ENCODE data around the gene CHRNA1. TPM values are rescaled to one million over a fixed set of nuclear protein-coding genes. Genes with fewer than 3 reads are reported as not detected.

Gene CHRNA1
- total RNA-seq, 4 donors from 2014 or later = not detected

DNA sequence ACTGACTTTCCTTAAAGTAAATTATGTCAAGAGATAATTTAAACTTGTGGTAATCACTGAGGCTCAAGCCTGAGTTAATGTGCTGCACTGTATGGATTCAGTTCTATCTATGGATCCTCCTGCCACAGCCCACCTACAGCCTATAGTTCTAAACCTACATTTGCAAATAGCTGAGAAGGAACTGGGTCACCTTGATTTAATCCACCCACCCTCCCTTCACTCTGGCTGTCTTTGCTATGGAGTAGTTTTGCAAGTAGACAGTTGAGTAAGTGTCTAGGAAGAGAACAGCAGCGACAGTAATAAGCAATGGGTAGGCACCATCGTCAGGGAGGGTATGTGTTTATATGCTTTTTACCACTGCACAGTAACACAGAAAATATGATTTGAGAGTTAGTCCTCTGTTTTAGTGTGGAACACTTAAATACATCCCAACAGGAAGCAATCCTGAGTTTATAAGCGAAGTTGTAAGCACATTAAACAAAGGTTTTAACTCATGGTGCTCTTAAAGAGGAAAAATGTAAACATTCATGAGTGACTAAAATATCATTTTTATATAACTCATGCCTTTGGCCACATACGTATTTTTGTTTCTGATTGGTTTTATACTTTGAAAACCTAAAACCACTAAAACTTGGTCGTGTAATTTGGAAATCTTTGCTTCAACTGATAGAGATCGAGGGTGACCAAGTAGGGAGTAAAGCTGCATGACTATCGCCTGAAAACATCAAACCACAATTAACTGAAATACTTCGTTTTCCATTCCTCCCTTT, 36.3 kb upstream of the CHRNA1 start:
- TF ChIP-seq, protein P1, sequence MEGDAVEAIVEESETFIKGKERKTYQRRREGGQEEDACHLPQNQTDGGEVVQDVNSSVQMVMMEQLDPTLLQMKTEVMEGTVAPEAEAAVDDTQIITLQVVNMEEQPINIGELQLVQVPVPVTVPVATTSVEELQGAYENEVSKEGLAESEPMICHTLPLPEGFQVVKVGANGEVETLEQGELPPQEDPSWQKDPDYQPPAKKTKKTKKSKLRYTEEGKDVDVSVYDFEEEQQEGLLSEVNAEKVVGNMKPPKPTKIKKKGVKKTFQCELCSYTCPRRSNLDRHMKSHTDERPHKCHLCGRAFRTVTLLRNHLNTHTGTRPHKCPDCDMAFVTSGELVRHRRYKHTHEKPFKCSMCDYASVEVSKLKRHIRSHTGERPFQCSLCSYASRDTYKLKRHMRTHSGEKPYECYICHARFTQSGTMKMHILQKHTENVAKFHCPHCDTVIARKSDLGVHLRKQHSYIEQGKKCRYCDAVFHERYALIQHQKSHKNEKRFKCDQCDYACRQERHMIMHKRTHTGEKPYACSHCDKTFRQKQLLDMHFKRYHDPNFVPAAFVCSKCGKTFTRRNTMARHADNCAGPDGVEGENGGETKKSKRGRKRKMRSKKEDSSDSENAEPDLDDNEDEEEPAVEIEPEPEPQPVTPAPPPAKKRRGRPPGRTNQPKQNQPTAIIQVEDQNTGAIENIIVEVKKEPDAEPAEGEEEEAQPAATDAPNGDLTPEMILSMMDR (IDR thresholded peaks at IDR 0.05) = no peak
- TF ChIP-seq POLR2AphosphoS5 (IDR thresholded peaks at IDR 0.05) (no peak), POLR2A (IDR thresholded peaks at IDR 0.05) (no peak), EP300 (IDR thresholded peaks at IDR 0.05) (no peak)
- no peak overlapping the region for H3K4me3 ChIP-seq
- H3K27me3 ChIP-seq = no peaks in the 10 kb centered on the region
- DNase-seq (ENCODE audit: low spot score in 2 of 2) = no peak
- H3K36me3 ChIP-seq = no peaks in the 10 kb centered on the region
- no peak overlapping the region for H3K27ac ChIP-seq
- WGBS = 91% methylated on average over 8 of the region's 8 CpGs
- no peaks in the 10 kb centered on the region for H3K9me3 ChIP-seq
- no peaks in the 10 kb centered on the region for H3K4me1 ChIP-seq

DNA sequence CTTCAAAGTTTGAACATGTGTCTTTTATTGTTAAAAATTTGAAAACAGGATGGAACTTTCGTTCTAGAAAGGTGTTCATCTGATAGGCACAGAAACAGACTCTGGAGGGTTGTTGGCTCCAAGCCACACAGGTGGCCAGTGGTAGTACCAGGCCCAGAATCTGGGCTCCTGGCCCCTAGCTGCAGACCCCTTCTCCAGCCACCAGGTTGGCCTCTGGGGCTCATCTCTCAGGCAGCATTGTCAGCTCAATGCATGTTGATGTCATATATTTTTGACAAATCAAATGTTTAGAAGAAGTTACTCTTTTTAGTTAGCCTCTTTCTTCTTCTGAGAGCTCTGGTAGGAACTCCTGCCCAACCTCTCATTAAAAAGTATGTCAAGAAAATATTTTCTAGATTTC, 34.5 kb upstream of the CHRNA1 start:
- Histone ChIP-seq H3K4me3 (no peak overlapping the region), H3K27me3 (no peaks in the 10 kb centered on the region), H3K9me3 (no peaks in the 10 kb centered on the region), H3K36me3 (no peaks in the 10 kb centered on the region), H3K4me1 (no peaks in the 10 kb centered on the region), H3K27ac (no peak overlapping the region)
- no peak for TF ChIP-seq EP300 (IDR thresholded peaks at IDR 0.05)
- WGBS = 91% methylated on average over 1 of the region's 1 CpG
- no peak for DNase-seq (ENCODE audit: low spot score in 2 of 2)

DNA sequence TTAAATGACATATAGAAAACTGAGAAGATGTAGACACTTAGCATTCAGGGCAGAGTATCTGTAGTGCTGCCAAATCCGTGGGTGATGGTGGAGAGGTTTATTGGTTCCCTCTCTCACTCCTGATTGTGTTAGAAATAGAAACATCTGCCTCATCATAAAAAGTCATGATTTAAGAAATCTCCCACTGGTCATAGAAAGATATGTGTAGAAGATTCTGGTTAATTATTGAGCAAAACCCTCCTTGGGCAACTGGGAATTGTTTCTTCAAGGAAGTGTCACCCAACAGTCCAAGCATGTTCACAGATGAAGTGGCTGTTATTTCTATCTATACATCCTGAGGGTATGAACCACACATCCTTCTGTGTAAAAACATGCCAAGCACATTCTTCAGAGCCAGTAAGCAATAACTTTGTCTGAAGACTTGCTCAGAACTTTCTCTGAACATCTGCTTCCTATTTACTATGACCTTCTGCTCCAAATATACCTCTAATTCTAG, 33.6 kb upstream of the CHRNA1 start:
- WGBS = 42% methylated on average over 1 of the region's 1 CpG
- Histone ChIP-seq H3K4me1 (no peaks in the 10 kb centered on the region), H3K27me3 (no peaks in the 10 kb centered on the region), H3K36me3 (no peaks in the 10 kb centered on the region), H3K27ac (no peak overlapping the region), H3K4me3 (no peak overlapping the region), H3K9me3 (no peaks in the 10 kb centered on the region)
- TF ChIP-seq, protein P1 (IDR thresholded peaks at IDR 0.05) = no peak
- TF ChIP-seq EP300 (IDR thresholded peaks at IDR 0.05) = no peak
- TF ChIP-seq POLR2AphosphoS5 (IDR thresholded peaks at IDR 0.05) = no peak
- no peak for TF ChIP-seq POLR2A (IDR thresholded peaks at IDR 0.05)
- no peak for DNase-seq (ENCODE audit: low spot score in 2 of 2)

DNA sequence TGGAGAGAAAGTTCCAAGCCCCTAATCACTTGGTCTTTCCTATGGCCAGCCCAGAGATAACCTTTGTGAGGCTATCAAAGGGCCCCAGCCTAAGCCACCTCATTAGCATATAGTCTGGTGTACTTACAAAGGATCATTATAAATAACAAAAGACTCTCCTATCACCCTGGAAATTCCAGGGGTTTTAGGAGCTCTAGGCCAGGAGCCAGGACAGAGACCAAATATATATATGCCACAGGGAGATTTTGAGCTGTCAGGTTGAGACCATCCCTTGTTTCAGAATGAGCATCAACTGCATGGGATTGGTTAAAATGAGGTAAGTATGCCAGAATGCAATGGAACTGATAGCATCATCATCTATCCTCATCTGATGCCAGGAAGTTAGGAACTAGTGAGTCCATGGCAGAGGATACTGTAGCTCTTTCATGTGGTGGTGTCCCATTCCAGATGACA, 32.1 kb upstream of the CHRNA1 start:
- no peak for DNase-seq (ENCODE audit: low spot score in 2 of 2)
- Histone ChIP-seq H3K36me3 (no peaks in the 10 kb centered on the region), H3K4me1 (no peaks in the 10 kb centered on the region), H3K27ac (no peak overlapping the region), H3K9me3 (no peaks in the 10 kb centered on the region), H3K27me3 (no peaks in the 10 kb centered on the region), H3K4me3 (no peak overlapping the region)
- no peak for TF ChIP-seq EP300 (IDR thresholded peaks at IDR 0.05)

DNA sequence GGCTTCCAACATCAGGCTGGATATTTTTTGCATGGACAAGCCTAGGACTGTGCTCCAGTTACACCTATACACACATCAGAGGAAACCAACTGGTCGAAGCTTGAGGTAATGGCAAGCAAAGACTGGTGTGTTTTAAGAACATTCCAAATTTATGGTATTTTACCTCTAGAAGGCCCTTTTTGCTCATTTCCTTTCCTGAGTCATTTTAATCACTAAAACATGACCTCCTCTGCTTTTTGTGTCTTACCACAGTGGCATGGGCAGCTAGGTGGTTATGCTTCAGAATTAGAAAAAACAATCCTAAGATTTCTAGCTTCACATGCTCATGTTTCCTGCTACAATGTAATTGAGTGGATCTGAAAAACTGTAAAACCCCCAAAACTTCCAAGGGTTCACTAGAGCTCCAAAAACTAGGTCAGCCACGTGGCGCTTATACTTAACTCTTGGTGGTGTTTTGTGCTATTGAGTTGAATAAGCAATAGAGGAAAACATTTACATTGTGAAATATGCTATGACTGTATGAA, 30.6 kb upstream of the CHRNA1 start:
- 77% methylated on average over 3 of the region's 3 CpGs for whole genome bisulfite sequencing
- H3K27ac ChIP-seq = no peak overlapping the region
- H3K4me1 ChIP-seq = no peaks in the 10 kb centered on the region
- no peaks in the 10 kb centered on the region for H3K9me3 ChIP-seq
- H3K36me3 ChIP-seq = no peaks in the 10 kb centered on the region
- H3K4me3 ChIP-seq = no peak overlapping the region
- TF ChIP-seq POLR2A (IDR thresholded peaks at IDR 0.05) (no peak), POLR2AphosphoS5 (IDR thresholded peaks at IDR 0.05) (no peak), EP300 (IDR thresholded peaks at IDR 0.05) (no peak)
- TF ChIP-seq, protein P1 (IDR thresholded peaks at IDR 0.05) = no peak
- no peak for DNase-seq (ENCODE audit: low spot score in 2 of 2)
- no peaks in the 10 kb centered on the region for H3K27me3 ChIP-seq

DNA sequence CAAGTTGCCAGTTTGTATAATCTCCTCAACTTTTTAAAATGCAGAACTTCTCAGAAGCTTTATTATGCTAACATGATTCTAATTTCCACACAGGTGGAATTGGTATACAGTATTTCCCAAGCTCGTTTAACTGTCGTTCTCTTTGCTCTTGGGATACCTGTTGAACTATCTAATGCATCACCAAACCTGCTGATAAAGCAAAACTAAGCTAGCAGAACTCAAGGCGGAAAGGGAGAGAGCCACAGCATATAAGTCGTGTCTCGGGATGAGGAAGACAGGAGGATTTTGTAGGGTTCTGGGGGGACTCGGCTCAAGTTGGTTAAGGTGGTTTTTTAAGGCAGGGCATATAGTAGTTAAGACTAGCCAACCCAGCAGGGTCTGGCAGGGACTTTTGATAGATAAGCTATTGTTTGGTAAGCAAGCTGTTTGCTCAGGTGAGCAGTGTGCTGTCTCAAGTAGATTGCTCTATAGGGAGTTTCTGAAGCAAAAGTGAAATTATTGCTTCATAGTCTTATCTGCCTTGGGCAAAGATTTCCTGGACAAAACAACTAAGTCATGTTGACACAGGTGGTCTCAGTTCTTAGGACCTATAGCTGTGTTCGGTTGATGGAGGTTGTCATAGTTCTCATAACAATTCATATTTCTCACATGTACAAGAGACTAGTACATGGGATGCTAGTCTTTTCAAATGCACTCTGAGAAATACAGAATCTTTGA, 28.2 kb upstream of the CHRNA1 start:
- H3K4me1 ChIP-seq = peaks cover 9% of the 10 kb centered on the region
- WGBS = 75% methylated on average over 7 of the region's 7 CpGs
- H3K27me3 ChIP-seq = no peaks in the 10 kb centered on the region
- H3K9me3 ChIP-seq = no peaks in the 10 kb centered on the region
- no peaks in the 10 kb centered on the region for H3K36me3 ChIP-seq
- no peak overlapping the region for H3K27ac ChIP-seq
- TF ChIP-seq POLR2AphosphoS5 (IDR thresholded peaks at IDR 0.05) (no peak), EP300 (IDR thresholded peaks at IDR 0.05) (no peak), POLR2A (IDR thresholded peaks at IDR 0.05) (no peak)
- TF ChIP-seq, protein P1 (IDR thresholded peaks at IDR 0.05) = no peak
- no peak overlapping the region for H3K4me3 ChIP-seq
- DNase-seq (ENCODE audit: low spot score in 2 of 2) = no peak
